ENCODE measurements around the gene PCDH12.
A peak's percentile ranks its signal among the peaks of the same experiment; 100 is the strongest.

PCDH12 gene

DNA sequence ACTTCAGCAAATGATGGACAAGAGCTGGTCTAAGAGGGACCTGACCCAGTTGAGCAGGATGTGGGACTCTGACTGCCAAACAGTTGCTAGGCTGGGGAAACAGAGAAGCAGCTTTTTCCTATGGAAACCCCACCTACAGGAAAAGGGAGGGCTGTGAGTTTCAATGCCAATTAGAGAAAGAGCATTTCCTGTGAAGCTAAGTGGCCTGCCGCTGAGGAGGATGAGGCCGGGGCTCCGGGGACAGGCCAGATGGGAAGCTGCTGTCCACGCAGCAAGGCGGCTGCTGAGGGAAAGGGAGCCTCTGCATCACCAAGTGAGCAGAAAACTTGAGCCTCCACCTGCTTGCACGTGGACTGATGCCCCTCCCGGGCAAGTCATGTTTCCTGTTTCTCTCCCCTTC lies at the start of gene PCDH12:
PCDH12 (minus strand) TSS at position 90 of the 400 bp plus-strand sequence. CDS start 351 bp downstream, outside the sequence.
- peak within 1 kb of the TSS; percentile 21 for H3K27ac ChIP-seq
- DNase-seq (ENCODE audit: low read depth, low spot score), result no peak

DNA sequence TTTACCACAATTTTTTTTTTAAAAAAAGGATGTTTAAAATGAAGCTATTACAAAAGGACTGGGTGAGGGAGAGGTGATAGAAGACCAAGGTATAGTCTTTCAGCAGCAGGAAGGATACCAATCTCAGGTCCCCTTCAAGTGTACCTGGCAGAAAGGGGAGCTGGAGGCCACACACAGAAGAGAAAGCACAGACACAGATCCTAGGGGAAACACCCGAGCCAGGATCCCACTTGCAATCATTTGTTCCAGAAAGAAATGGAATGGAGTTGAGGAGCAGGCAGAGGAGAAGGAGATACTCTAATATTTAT lies 49.2 kb upstream of the PCDH12 start:
- no peak for DNase-seq (ENCODE audit: low read depth, low spot score)
- H3K27ac ChIP-seq, result no peak overlapping the region

DNA sequence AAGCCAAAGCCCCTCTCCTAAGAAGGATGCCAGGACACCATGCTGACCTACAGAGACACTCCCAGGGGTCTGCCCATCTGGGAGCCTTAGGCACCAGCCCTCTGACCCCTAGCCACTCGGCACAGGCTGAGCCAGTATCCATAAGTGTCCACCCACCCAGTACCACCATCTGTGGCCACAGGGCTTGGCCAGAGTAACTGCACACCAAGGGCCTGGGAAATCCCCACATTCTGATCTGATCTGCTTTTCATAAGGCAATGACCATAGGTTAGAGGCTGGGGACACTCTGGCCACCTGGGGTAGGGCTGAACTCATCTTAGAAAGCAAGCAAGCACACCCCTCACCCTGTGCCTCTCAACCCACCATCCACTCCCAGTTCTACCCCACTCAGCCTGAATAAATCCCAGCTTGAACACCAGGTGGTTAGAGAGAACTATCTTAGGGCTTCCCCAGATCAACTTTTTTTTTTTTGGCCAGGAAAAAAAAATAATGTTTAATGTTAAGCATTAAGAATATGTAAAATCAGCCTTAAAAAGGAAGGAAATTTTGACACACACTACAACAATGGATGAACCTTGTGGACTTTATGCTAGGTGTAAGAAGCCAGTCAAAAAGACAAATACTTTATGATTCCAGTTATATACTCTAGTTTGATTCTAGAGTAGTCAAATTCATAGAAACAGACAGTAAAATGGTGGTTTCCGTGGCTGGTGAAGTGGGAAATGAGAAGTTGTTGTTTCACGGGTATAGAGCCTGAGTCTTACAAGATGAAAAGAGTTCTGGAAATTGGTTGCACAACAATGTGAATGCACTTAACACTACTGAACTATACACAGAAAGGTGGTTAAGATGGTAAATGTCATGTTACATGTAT lies 48.6 kb upstream of the PCDH12 start:
- DNase-seq (ENCODE audit: low read depth, low spot score), result no peak
- H3K27ac ChIP-seq, result no peak overlapping the region

DNA sequence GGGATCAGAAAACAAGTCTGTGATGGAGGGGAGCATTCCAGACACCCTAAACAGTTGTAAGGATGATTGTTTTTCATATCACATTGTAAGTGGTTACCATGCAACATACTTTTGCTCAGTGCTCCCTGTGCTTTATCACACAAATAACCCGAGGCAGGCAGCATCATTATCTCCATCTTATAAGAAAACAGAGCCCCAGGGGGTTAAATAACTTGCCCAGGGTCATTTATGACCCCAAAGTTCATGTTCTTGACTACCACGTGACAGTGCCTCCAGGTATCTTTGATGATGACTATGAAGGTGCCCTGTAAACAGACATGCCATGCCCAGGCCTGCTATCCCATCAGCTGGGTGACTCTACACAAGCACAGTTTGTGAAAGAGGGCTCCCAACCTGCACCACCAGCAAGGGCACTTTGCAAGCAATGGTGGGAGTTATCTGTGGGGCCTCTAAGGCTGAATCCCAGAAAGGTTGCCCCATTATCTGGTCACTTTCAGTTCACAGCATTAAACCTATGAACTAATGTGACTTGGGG lies 45.3 kb upstream of the PCDH12 start:
- DNase-seq (ENCODE audit: low read depth, low spot score), result no peak

DNA sequence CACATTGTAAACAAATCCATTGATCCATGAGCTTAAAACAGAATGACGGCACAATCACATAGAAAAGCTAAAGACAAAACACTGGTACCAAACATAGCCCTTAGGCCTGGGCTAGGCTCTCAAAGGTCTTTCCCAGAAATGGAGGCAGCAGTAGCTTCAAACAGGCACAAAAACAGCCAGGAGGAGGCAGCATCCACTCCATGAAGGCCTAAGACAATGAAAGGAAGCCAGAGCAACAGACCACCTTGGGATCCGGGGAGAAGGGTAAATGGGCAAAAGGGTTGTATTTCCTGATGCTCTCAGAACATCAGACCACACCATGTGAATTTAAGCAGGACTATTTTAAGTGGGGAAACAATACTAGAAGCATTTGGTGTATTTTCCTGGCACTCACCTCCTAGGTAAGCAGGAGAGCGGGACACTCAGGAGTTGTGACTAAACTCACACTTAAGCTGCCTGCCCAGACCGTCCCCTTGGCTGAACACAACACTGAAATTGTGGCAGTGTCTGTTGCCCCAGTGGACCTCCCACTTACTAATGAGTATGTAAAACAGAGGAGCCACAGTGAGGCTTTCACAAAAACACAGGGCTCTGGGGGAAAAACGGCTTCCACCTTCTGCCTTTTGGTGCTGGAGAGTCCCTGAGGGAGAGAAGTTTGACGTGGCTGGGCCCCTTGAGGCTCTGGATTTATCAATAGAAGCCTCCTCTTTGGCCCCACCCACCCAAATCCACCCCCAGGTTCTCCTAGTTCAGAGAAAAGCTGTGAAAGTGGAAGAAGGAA lies 42.9 kb upstream of the PCDH12 start:
- no peak for DNase-seq (ENCODE audit: low read depth, low spot score)
- no peak overlapping the region for H3K27ac ChIP-seq

More for the DNA sequence above, 45.3 kb upstream of the PCDH12 start:
- peak overlapping the region; percentile 24 for H3K27ac ChIP-seq

DNA sequence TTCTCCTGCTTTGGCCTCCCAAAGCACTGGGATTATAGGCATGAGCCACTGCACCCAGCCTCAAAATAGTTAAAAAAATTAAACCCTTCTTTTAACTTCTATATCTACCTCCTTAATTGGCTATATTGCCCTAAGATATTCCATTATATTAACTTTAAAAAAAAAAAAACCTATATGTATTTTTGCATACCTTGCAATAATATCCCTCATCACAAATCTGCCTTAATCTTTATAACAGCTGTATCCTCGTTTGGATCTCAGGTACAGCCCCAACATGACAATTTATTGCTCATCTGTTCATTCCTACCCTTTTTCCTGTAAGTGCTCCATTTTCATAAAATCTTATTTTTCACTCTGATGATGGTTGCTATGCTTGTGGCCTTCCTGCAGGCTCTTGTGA lies 42.2 kb upstream of the PCDH12 start:
- no peak for DNase-seq (ENCODE audit: low read depth, low spot score)
- no peak overlapping the region for H3K27ac ChIP-seq

DNA sequence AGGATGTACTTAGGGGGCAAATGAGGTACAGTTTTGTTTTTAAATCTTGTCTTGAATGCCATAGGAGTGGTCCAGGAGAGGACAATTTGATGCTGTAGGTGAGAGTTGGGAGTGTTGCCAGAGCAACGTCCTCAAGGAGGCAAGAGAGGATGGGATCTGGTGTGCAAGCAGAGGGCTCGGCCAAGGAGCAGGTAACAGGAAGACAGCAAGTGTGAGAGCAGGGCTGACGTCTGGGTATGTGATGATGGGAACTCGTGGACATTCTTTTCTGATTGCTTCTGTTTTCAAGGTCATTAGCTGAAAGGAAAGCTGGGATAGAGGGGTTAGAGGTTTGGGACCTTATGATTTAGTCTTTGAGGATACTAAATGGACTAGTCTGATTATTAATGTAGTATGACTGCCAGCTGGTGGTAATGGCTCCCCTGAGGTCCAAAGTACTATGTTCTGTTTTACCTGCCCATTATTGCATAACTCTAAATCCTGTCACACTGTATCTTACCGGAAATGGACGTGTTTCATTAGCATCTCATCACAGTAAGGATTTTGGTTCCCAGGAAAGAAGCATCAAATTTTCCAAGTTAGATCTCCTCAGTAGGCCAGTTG lies 39.5 kb upstream of the PCDH12 start:
- no peak overlapping the region for H3K27ac ChIP-seq
- DNase-seq (ENCODE audit: low read depth, low spot score), result no peak

DNA sequence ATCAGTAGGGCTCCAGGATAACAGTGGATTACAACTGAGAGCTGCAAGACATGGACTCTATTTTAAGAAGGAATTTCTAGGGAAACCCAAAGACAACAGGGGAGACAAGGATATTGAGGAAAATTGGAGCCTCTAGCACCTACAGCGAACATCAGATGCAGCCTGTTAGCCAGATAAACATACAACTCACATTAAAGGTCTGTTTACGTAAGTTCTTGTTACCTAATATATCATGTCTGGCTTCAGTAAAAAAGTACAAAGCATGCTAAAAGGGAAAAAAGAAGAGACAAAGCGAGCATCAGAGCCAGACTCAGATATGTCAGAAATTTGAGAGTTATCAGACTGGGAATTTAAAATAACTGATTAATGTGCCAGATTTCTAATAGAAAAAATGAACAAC lies 37.7 kb upstream of the PCDH12 start:
- H3K27ac ChIP-seq, result no peak overlapping the region
- no peak for DNase-seq (ENCODE audit: low read depth, low spot score)

DNA sequence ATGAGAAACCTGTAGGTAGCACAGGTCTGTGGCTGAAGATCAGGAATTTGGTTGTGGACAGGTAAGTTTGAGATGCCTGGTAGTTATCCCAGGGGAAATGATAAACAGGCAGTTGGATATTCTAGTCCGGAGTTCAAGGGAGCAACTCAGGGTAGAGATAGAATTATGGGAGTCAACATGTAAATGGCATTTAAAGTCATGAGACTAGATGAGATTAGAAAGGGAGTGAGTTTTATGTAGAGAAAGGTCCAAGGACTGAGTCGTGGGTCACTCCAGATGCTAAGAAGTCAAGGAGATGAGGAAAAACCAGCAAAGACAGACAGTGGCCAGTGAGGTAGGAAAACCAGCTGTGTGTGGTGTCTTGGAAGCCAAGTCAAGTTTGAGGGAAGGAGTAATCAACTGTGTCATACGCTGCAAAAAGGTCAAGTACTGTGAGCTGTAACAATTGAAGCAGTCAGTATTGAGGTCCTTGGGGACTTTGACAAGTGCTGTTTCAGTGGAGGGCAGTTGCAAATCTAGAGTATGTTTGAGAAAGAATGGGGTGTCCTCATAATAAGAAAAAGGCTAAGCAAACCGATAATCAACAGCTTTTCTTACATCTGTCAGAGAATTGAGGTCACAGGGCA lies 36.6 kb upstream of the PCDH12 start:
- no peak for DNase-seq (ENCODE audit: low read depth, low spot score)
- no peak overlapping the region for H3K27ac ChIP-seq

DNA sequence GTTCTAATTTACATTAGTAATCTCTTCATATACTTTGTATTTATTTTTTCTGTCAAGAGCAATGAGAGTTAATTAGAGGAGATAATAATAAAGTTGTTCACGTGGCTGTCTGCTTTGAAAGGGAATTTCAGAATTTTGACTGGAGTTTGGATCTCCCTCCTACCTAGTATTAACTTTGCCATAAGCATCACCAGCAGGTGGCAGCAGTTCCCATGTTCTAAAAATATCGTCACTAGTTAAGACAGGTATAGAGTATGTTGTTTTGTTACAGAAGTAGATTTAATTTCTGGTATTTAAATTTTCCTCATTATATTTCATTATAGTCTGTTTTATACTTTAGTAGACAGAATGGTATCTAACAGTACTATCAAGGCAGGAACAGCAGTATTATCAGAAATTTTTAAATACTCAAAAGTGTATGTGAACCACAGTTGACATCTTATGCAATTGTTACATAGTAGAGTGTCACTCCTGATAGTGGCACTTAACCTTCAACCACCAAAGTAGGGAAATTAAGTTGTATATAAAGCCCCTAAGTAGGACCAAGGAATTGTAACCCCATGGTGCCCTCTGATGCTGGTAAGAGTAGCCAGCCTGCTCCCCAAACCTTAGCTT lies 34.5 kb upstream of the PCDH12 start:
- no peak overlapping the region for H3K27ac ChIP-seq
- no peak for DNase-seq (ENCODE audit: low read depth, low spot score)

DNA sequence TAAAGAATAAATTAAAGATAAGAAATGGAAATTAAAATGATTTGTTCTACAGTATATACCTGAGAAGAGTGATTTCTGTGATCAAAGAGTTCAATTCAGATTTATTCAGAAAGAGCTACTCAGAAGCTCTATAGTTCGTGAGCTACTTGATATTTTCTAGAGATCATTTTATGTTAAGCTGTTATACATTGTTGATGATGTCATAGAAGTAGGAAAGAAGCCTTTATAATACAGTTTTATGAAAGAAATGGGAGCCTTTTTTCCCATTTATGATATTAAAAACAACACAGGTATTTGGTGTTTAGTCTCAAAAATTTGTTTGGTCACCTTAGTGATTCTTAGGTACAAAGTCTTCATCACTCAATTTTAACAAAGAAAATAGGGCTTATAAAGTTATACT lies 31.7 kb upstream of the PCDH12 start:
- H3K27ac ChIP-seq, result no peak overlapping the region
- no peak for DNase-seq (ENCODE audit: low read depth, low spot score)

DNA sequence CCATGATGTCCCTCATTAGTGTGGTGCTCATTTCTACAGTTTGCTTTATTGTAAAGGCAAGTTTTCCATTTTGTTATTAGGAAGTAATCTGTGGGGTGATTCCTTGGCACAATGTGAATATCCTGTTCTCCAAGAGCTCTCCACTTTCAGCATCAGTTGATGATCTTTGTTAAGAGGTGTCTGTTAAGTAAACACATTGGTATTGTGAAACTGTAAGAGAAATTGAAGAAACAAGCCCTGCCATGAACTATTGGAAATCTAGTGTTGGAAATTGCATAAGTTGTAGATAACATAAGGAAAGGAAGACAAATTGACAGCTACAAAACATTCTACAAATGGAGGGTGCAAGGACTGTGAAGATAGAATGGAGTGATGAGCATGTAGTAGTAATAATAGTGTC lies 28.1 kb upstream of the PCDH12 start:
- H3K27ac ChIP-seq, result no peak overlapping the region

DNA sequence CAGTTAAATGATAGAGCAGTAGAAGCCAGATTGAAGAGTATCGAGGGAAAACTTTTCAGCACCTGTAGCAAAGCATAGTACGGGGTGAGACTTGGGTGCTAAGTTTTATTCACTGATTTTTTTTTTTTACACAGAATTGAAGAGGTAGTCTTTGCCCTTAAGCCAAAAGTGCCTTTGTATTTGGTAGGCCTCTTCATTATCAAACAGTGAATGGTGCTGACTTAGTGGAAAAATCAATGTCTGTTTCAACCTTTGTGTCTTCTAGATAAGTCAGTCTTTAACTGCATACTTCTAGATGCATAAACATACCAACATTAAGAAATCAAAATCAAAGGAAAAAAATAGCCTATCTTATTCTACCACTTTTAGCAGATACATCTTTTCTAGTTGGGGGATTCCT lies 24.6 kb upstream of the PCDH12 start:
- H3K27ac ChIP-seq, result no peak overlapping the region
- DNase-seq (ENCODE audit: low read depth, low spot score), result no peak

More for the DNA sequence above, 28.1 kb upstream of the PCDH12 start:
- no peak for DNase-seq (ENCODE audit: low read depth, low spot score)

DNA sequence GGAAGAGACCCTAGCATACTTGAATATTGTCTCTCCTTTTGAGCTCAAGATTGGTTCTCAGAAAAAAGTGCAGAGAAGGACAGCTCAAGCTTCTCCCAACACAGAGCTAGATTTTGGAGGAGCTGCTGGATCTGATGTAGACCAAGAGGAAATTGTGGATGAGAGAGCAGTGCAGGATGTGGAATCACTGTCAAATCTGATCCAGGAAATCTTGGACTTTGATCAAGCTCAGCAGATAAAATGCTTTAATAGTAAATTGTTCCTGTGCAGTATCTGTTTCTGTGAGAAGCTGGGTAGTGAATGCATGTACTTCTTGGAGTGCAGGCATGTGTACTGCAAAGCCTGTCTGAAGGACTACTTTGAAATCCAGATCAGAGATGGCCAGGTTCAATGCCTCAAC lies 20.4 kb upstream of the PCDH12 start:
- no peak overlapping the region for H3K27ac ChIP-seq
- DNase-seq (ENCODE audit: low read depth, low spot score), result no peak

DNA sequence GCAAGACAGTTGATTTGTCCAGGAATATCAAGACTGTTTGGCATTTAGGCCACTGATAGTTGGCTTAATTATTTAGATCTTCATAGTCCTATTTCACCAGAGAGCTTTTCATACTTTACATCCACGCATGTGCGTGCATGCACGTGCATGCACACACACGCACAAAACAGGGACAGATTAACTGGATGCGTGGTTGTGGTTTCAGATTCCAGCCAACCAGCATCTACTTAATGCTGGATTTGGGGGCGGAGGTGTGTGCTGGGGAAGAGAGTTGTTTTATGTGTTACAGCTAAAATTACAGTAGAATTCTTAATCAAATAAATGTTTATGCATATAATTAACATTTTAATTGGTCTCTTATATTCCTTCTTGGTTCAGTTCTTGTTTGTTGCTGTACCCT lies 18.2 kb upstream of the PCDH12 start:
- no peak overlapping the region for H3K27ac ChIP-seq
- no peak for DNase-seq (ENCODE audit: low read depth, low spot score)

DNA sequence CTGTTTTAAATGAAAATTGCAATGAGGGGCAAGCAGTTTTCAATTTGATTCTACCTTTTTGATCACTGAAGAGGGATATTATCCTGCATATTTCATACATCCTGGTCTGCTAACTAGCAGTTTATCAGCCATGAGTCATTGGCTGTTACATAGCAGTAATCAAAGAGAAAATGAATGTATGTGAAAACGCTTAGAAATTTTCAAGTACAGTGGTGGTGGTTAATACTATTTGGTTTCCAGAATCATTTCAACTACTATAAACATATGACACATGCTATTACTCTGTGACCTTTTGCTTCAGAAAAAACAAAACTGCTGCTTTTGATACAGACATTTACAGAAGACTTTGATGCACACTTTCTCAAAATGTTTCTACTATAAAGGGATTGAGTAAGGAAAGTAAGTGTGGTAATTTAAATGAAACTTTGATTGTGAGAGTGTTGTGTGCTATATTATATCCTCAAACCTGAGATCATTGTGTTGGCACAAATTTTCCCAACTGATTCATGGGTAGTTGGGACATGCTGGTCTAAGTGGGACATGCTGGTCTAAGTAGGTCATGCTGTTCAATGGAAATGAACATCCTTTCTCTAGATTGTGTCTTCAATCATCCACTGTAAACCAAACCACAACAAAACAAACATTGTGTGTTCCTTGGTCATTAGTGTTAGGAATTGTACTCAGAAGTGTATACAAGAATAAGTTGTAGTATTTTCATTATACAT lies 16.0 kb upstream of the PCDH12 start:
- H3K27ac ChIP-seq, result no peak overlapping the region
- DNase-seq (ENCODE audit: low read depth, low spot score), result no peak

DNA sequence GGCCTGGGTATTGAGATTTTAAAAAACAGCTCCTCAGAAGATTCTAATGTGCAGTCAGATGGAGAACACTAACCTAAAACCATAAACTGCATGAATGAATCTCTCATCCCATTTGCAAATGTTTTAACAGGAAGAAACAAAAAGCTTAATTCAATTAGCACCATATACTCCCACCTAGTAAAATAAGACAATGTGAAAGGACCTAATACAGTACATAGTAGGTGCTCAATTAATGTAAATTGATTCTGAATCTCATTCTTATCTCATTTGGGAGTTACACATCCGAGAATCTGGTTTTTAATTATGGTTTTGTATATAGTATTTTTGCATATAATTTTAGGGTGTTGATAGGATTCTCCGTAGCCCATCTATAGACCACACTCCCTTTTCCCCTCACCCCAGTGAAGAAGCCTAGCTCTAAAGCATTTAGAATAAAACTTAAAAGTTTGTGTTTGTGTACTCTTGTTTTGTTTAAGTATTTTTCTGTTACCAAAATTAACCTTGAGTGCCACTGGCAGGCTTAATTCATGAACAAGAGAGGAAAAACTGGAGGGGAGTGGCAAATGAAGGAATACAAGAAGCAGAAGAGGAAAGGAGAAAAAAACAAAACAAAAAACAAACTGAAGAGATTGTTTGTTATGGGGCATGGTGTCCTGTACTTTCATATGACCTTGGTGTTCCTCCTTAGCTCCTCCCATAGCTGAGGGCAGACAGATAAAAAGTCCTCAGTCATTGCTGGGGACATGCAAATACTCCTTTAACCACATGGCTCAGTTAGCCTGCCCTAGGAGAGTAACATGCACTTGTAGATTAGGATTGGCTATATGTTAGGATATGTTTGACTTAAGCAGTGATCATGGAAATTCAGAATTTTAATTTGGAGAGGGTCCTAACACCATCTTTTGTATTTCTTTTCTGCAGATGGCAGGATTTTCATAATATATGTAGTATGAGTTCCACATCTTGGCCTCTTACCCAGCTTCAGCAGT lies 12.1 kb upstream of the PCDH12 start:
- H3K27ac ChIP-seq, result peak overlapping the region; percentile 92
- DNase-seq (ENCODE audit: low read depth, low spot score), result no peak

DNA sequence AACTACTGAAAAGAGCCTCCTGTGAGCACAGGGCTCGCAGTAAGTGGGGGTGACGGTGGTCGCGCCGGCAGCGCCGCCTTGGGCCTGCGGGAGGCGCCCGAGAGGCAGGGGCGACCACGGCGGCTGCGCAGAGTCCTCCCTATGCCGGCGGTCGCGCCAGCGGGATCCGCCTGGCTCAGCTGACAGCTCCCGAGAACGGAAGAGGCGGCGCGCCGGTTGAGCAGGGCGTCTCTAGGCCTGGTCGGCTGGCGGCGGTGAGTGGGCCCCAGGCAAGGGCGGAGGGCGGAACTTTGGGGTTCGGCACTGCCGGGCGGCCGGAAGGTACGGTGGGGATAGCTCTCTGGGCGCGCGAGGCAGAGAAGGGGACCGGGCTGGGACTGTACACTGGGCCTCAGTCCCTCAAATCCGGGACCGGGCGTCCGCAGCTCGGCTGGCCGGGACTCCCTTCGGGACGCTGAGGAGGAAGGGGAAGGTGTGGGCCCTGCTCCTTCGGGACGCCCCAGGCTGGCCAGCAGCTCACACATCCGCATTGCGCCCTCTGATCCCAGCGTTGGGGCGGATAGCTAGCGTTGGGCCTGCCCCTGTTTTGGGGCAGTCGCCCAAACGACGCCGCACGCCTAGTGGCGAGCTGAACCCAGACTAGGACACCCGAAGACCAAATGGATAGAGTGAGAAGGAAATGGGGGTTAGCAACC lies 11.1 kb upstream of the PCDH12 start, which contains the start of gene RNF14:
RNF14 (plus strand) TSS at position 192 of the 695 bp plus-strand sequence. CDS start 4,484 bp downstream, outside the sequence.
- peak within 1 kb of the TSS; percentile 92 for H3K27ac ChIP-seq
- peak; percentile 48 for DNase-seq (ENCODE audit: low read depth, low spot score)
